A204.1 (cell line): ENCODE measurements around the gene ERBB3.

Source experiments
- FAIRE-seq: peaks from 2 replicates; lab custom pipeline; 2012; peaks lifted over from hg19 to GRCh38; lab: Jason Lieb, UNC

Gene ERBB3

GRCh38 chr12:56080556-56081138, 682 bp downstream of the ERBB3 start:
- FAIRE-seq, result no peak

- no peak for FAIRE-seq
These were observed 1.7 kb downstream of the ERBB3 start for GRCh38 chr12:56081393-56082347.

GRCh38 chr12:56082382-56082781, 2.4 kb downstream of the ERBB3 start:
- FAIRE-seq, result no peak

GRCh38 chr12:56082967-56083366, 3.0 kb downstream of the ERBB3 start:
- no peak for FAIRE-seq

- no peak for FAIRE-seq
These were observed 5.1 kb downstream of the ERBB3 start for GRCh38 chr12:56084958-56085543.

GRCh38 chr12:56086096-56086495, 6.1 kb downstream of the ERBB3 start:
- FAIRE-seq, result no peak

- FAIRE-seq, result no peak
These were observed 6.6 kb downstream of the ERBB3 start for GRCh38 chr12:56086608-56087007.

GRCh38 chr12:56087220-56087619, 7.3 kb downstream of the ERBB3 start:
- FAIRE-seq, result no peak

GRCh38 chr12:56097738-56098137, 17.8 kb downstream of the ERBB3 start:
- no peak for FAIRE-seq

GRCh38 chr12:56098592-56098991, 18.6 kb downstream of the ERBB3 start:
- FAIRE-seq, result no peak

GRCh38 chr12:56099787-56100186, 19.8 kb downstream of the ERBB3 start:
- no peak for FAIRE-seq

- FAIRE-seq, result no peak
These were observed 21.1 kb downstream of the ERBB3 start for GRCh38 chr12:56101045-56101444.

GRCh38 chr12:56102683-56103065, 22.7 kb downstream of the ERBB3 start:
- no peak for FAIRE-seq

GRCh38 chr12:56103066-56103711, 23.2 kb downstream of the ERBB3 start:
- no peak for FAIRE-seq

GRCh38 chr12:56103823-56104108, 23.8 kb downstream of the ERBB3 start:
- no peak for FAIRE-seq

- FAIRE-seq, result peak; percentile 96
These were observed 24.3 kb downstream of the ERBB3 start, which contains the start of gene PA2G4 for GRCh38 chr12:56104109-56104814. PA2G4 (plus strand) TSS chr12:56104559; CDS start chr12:56104738, 179 bp downstream.

GRCh38 chr12:56104815-56105608, 25.0 kb downstream of the ERBB3 start:
- no peak for FAIRE-seq

GRCh38 chr12:56105609-56105902, 25.6 kb downstream of the ERBB3 start:
- no peak for FAIRE-seq

GRCh38 chr12:56107242-56107641, 27.3 kb downstream of the ERBB3 start:
- no peak for FAIRE-seq

GRCh38 chr12:56110571-56110970, 30.6 kb downstream of the ERBB3 start:
- no peak for FAIRE-seq

- no peak for FAIRE-seq
These were observed 34.1 kb downstream of the ERBB3 start for GRCh38 chr12:56114084-56114483.

GRCh38 chr12:56115329-56115728, 35.4 kb downstream of the ERBB3 start:
- no peak for FAIRE-seq
